ENCODE data around the gene DMRT1.

- no peak for TF ChIP-seq TOX (CRISPR knock-in tag; IDR thresholded peaks at IDR 0.05; ENCODE audit: borderline replicate concordance)
- TF ChIP-seq, protein P1, sequence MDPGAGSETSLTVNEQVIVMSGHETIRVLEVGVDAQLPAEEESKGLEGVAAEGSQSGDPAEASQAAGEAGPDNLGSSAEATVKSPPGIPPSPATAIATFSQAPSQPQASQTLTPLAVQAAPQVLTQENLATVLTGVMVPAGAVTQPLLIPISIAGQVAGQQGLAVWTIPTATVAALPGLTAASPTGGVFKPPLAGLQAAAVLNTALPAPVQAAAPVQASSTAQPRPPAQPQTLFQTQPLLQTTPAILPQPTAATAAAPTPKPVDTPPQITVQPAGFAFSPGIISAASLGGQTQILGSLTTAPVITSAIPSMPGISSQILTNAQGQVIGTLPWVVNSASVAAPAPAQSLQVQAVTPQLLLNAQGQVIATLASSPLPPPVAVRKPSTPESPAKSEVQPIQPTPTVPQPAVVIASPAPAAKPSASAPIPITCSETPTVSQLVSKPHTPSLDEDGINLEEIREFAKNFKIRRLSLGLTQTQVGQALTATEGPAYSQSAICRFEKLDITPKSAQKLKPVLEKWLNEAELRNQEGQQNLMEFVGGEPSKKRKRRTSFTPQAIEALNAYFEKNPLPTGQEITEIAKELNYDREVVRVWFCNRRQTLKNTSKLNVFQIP (CRISPR knock-in tag; IDR thresholded peaks at IDR 0.05; ENCODE audit: borderline replicate concordance, low read depth), result no peak
- TF ChIP-seq RARB (CRISPR knock-in tag; IDR thresholded peaks at IDR 0.05), result no peak
- TF ChIP-seq, protein P2, sequence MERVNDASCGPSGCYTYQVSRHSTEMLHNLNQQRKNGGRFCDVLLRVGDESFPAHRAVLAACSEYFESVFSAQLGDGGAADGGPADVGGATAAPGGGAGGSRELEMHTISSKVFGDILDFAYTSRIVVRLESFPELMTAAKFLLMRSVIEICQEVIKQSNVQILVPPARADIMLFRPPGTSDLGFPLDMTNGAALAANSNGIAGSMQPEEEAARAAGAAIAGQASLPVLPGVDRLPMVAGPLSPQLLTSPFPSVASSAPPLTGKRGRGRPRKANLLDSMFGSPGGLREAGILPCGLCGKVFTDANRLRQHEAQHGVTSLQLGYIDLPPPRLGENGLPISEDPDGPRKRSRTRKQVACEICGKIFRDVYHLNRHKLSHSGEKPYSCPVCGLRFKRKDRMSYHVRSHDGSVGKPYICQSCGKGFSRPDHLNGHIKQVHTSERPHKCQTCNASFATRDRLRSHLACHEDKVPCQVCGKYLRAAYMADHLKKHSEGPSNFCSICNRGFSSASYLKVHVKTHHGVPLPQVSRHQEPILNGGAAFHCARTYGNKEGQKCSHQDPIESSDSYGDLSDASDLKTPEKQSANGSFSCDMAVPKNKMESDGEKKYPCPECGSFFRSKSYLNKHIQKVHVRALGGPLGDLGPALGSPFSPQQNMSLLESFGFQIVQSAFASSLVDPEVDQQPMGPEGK (CRISPR knock-in tag; IDR thresholded peaks at IDR 0.05; ENCODE audit: borderline replicate concordance), result no peak
- no peak for TF ChIP-seq SNAI2 (CRISPR knock-in tag; IDR thresholded peaks at IDR 0.05)
- no peak for TF ChIP-seq PPARA (CRISPR knock-in tag; IDR thresholded peaks at IDR 0.05; ENCODE audit: borderline replicate concordance)
- TF ChIP-seq BACH2 (CRISPR knock-in tag; IDR thresholded peaks at IDR 0.05; ENCODE audit: borderline replicate concordance), result no peak
- TF ChIP-seq OSR1 (CRISPR knock-in tag; IDR thresholded peaks at IDR 0.05), result no peak
- TF ChIP-seq CREB5 (CRISPR knock-in tag; IDR thresholded peaks at IDR 0.05; ENCODE audit: low read depth), result no peak
- no peak for TF ChIP-seq ZFP3 (CRISPR knock-in tag; IDR thresholded peaks at IDR 0.05)
- no peak for TF ChIP-seq ESRRG (CRISPR knock-in tag; IDR thresholded peaks at IDR 0.05)
- TF ChIP-seq ZNF8 (CRISPR knock-in tag; IDR thresholded peaks at IDR 0.05), result no peak
These were observed 17.8 kb downstream of the DMRT1 start for GRCh38 chr9:859251-859650.
